A549 (cell line): ENCODE data around the gene CDC42. TPM values are rescaled to one million over a fixed set of nuclear protein-coding genes. Genes with fewer than 3 reads are reported as not detected.
A peak's percentile ranks its signal among the peaks of the same experiment; 100 is the strongest.

ENCODE experiments used
- ATAC-seq, 2 experiments: fragments of 200-7000 bp in 1 of 2; fragments of >200 bp in 1 of 2; cut with Nextera tagmentation in 1 of 2; cut with Tn5 transposase in 1 of 2; 3 replicates each; pipeline versions ENCODE4 v1.8.0 to v1.9.1; 2018 to 2020; ENCODE audit warnings: mild to moderate bottlenecking in 1 of 2, moderate library complexity in 1 of 2
- CTCF ChIA-PET: fragments of 300-600 bp; sonication (Branson Sonifier 250); formaldehyde crosslinking; extraction: SDS; loops from one replicate; lab custom pipeline; 2021; ENCODE audit warnings: antibody characterized with exemption, inconsistent platforms; lab: Yijun Ruan, JAX
- POLR2A ChIA-PET: fragments of 350-600 bp; formaldehyde crosslinking; extraction: SDS; loops from one replicate; lab custom pipeline; 2021; ENCODE audit warnings: antibody characterized with exemption, inconsistent platforms; lab: Yijun Ruan, JAX
- DNase-seq, 2 experiments: peaks; one replicate each; pipeline versions ENCODE4 v3.0.0 to v3.0.0-alpha.2; 2011 to 2016; ENCODE audit warnings: low read depth in 1 of 2, low spot score in 1 of 2
- FAIRE-seq: peaks from 2 replicates; lab custom pipeline; 2011; peaks lifted over from hg19 to GRCh38; lab: Jason Lieb, UNC
- H3K27ac ChIP-seq, 2 experiments: fragments of >200 bp; sonication (Bioruptor Twin); formaldehyde crosslinking; 3 replicates each; pipeline ENCODE4 v1.5.1; 2016 to 2017
- H3K4me1 ChIP-seq: fragments of >200 bp; sonication (Bioruptor Twin); formaldehyde crosslinking; 3 replicates; pipeline ENCODE4 v1.6.1; 2016
- H3K4me2 ChIP-seq: fragments of >200 bp; sonication (Bioruptor Twin); formaldehyde crosslinking; 3 replicates; pipeline ENCODE4 v1.6.1; 2016
- H3K4me3 ChIP-seq: fragments of >200 bp; sonication (Bioruptor Twin); formaldehyde crosslinking; 3 replicates; pipeline ENCODE4 v1.5.1; 2016
- H3K9me3 ChIP-seq: fragments of >200 bp; sonication (Bioruptor Twin); formaldehyde crosslinking; 3 replicates; pipeline ENCODE4 v1.6.1; 2016
- CBX2 ChIP-seq: fragments of 200-600 bp; sonication (generic); IDR thresholded peaks from 2 replicates; pipeline ENCODE4 v1.6.1; 2016; ENCODE audit warnings: low read depth, mild to moderate bottlenecking, borderline replicate concordance
- CBX8 ChIP-seq: fragments of 200-600 bp; sonication (generic); IDR thresholded peaks from 2 replicates; pipeline ENCODE4 v1.6.1; 2016
- CHD2 ChIP-seq: fragments of 150-350 bp; IDR thresholded peaks from 2 replicates; pipeline ENCODE4 v1.6.1; 2014; ENCODE audit warnings: low read length; ENCODE audit not compliant: partially characterized antibody
- EP300 ChIP-seq, 2 experiments: fragments of >200 bp; sonication (Bioruptor Twin); formaldehyde crosslinking; IDR thresholded peaks; 2 replicates in 1 of 2; 3 replicates in 1 of 2; pipeline ENCODE4 v1.6.1; 2016 to 2017
- GATA3 ChIP-seq: IDR thresholded peaks from 2 replicates; pipeline ENCODE4 v1.6.1; 2012; ENCODE audit warnings: borderline replicate concordance
- HDAC2 ChIP-seq: fragments of 200-600 bp; sonication (generic); IDR thresholded peaks from 2 replicates; pipeline ENCODE4 v1.6.1; 2016
- MYC ChIP-seq: IDR thresholded peaks from 2 replicates; pipeline ENCODE4 v1.6.1; 2012; ENCODE audit warnings: mild to moderate bottlenecking, inconsistent platforms, low read length, improper control_type of control experiment, borderline replicate concordance
- NFE2L2 ChIP-seq: fragments of 150-350 bp; conservative IDR thresholded peaks from 2 replicates; pipeline ENCODE4 v1.6.1; 2014; ENCODE audit warnings: low read length
- NPAS2 ChIP-seq: fragments of 250-450 bp; sonication (Bioruptor Pico); IDR thresholded peaks from 2 replicates; pipeline ENCODE4 v1.8.0; 2022; ENCODE audit warnings: mild to moderate bottlenecking, moderate library complexity, borderline replicate concordance
- POLR2AphosphoS2 ChIP-seq: conservative IDR thresholded peaks from 2 replicates; pipeline ENCODE4 v1.6.1; 2012; ENCODE audit warnings: low read length, improper control_type of control experiment, inconsistent platforms
- ZFP36 ChIP-seq: fragments of 450-650 bp; IDR thresholded peaks from 2 replicates; pipeline ENCODE4 v1.6.1; 2014; ENCODE audit warnings: borderline replicate concordance; ENCODE audit not compliant: partially characterized antibody
- WGBS: methylation state at CpG from one replicate; pipeline ENCODE4 v1.1.6; 2017; ENCODE audit errors: missing lambda C conversion rate; 5-methylcytosine and 5-hydroxymethylcytosine counted together
- polyA plus RNA-seq, 4 experiments: library from polyadenylated mRNA; depleted of rRNA in 3 of 4; stranded (reverse); fragments of >200 nt; fragmentation: RNase III in 1 of 4; extraction: RNeasy Plus Mini Kit Qiagen cat#74134 plus additional on column Dnase treatment in 1 of 4; gene quantifications; 2 replicates in 3 of 4; 3 replicates in 1 of 4; pipeline ENCODE4 v1.2.3, GENCODE V29; 2011 to 2017
- TF ChIP-seq, protein P1 (sequence below): fragments of >200 bp; sonication (Bioruptor Twin); formaldehyde crosslinking; IDR thresholded peaks from 2 replicates; pipeline ENCODE4 v1.6.1; 2016
- TF ChIP-seq, protein P2 (sequence below): fragments of 250-450 bp; sonication (Bioruptor Pico); IDR thresholded peaks from 2 replicates; pipeline ENCODE4 v1.5.0; 2020; ENCODE audit warnings: low read depth, mild to moderate bottlenecking, moderate library complexity
- TF ChIP-seq, protein P3 (sequence below): fragments of 250-450 bp; sonication (Bioruptor Pico); IDR thresholded peaks from 2 replicates; pipeline ENCODE4 v1.5.0; 2021; ENCODE audit warnings: mild to moderate bottlenecking, moderate library complexity, borderline replicate concordance
- TF ChIP-seq, protein P4 (sequence below): fragments of >200 bp; sonication (Bioruptor Twin); formaldehyde crosslinking; IDR thresholded peaks from 3 replicates; pipeline ENCODE4 v1.5.1; 2016

CDC42 gene
- polyA plus RNA-seq, 2 of the 4 experiments (the other 2 are of a cell fraction): 155 to 212 TPM

DNA sequence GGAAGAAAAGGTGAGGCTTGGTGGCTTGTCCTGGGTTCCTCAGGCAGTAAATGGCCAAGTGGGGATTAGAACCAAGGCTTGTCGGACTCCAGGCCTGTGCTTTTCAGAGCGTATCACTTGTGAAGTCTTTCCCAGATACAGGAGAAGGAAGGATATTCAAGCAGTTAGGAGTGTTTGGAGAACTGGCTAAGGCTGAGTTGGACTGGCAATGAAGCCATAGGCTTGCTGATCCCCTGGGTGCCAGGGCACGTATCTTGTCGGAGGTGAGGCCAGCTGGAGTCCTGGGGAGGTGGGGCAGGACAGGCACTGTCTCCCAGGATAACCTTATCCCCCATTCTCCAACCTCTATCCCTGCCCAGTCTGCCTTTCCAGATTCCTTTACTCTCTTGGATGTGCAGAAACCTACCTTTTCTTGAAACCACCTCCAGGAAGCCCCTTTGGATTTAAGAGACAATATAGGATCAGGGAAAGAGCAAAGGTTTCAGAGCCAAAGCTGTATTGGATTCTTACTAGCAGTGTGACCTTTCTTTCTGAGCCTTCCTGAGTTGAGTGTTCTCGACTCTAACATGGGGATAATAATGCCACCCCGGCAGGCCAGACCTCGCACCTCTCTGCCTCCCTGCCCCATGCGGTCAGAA lies 72.2 kb downstream of the CDC42 start:
- ChIA-PET POLR2A (no interaction called here), CTCF (interaction anchor here (0.8 to 1.6 kb wide), 3 partner anchors 26 to 295 kb away, joined by 3 to 5 read pairs (median 3); no protein-coding TSS in a partner anchor)
- H3K4me3 ChIP-seq: no peak overlapping the region
- no peaks in the 10 kb centered on the region for H3K4me1 ChIP-seq
- H3K9me3 ChIP-seq: no peaks in the 10 kb centered on the region
- DNase-seq: no peak
- no peak for TF ChIP-seq NFE2L2
- no peak for TF ChIP-seq POLR2AphosphoS2
- no peak for TF ChIP-seq NPAS2 (CRISPR knock-in tag)
- TF ChIP-seq EP300 (IDR thresholded peaks at IDR 0.05): no peak
- no peak for TF ChIP-seq CHD2
- TF ChIP-seq ZFP36: peak; percentile 71
- no peak for FAIRE-seq
- ATAC-seq: no peak
- no peak overlapping the region for H3K27ac ChIP-seq
- 96% methylated on average over 8 of the region's 8 CpGs for WGBS
- no peak overlapping the region for H3K4me2 ChIP-seq

GRCh38 chr1:22126531-22126930 lies 74.0 kb downstream of the CDC42 start:
- ChIA-PET CTCF (interaction anchor here (0.8 to 3.3 kb wide), 2 partner anchors 15 to 289 kb away, joined by 3 to 15 read pairs; no protein-coding TSS in a partner anchor), POLR2A (no interaction called here)
- Histone ChIP-seq H3K27ac (no peak overlapping the region), H3K9me3 (no peaks in the 10 kb centered on the region), H3K4me3 (no peak overlapping the region), H3K4me2 (no peak overlapping the region), H3K4me1 (no peaks in the 10 kb centered on the region; the same call in 2 of the 3 replicates)
- DNase-seq: no peak
- no peak for FAIRE-seq
- TF ChIP-seq, protein P1, sequence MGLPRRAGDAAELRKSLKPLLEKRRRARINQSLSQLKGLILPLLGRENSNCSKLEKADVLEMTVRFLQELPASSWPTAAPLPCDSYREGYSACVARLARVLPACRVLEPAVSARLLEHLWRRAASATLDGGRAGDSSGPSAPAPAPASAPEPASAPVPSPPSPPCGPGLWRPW: no peak
- TF ChIP-seq, protein P2, sequence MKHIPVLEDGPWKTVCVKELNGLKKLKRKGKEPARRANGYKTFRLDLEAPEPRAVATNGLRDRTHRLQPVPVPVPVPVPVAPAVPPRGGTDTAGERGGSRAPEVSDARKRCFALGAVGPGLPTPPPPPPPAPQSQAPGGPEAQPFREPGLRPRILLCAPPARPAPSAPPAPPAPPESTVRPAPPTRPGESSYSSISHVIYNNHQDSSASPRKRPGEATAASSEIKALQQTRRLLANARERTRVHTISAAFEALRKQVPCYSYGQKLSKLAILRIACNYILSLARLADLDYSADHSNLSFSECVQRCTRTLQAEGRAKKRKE (CRISPR knock-in tag): no peak
- TF ChIP-seq, protein P3, sequence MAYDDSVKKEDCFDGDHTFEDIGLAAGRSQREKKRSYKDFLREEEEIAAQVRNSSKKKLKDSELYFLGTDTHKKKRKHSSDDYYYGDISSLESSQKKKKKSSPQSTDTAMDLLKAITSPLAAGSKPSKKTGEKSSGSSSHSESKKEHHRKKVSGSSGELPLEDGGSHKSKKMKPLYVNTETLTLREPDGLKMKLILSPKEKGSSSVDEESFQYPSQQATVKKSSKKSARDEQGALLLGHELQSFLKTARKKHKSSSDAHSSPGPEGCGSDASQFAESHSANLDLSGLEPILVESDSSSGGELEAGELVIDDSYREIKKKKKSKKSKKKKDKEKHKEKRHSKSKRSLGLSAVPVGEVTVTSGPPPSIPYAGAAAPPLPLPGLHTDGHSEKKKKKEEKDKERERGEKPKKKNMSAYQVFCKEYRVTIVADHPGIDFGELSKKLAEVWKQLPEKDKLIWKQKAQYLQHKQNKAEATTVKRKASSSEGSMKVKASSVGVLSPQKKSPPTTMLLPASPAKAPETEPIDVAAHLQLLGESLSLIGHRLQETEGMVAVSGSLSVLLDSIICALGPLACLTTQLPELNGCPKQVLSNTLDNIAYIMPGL (CRISPR knock-in tag): no peak
- TF ChIP-seq CBX8: no peak
- TF ChIP-seq, protein P4, sequence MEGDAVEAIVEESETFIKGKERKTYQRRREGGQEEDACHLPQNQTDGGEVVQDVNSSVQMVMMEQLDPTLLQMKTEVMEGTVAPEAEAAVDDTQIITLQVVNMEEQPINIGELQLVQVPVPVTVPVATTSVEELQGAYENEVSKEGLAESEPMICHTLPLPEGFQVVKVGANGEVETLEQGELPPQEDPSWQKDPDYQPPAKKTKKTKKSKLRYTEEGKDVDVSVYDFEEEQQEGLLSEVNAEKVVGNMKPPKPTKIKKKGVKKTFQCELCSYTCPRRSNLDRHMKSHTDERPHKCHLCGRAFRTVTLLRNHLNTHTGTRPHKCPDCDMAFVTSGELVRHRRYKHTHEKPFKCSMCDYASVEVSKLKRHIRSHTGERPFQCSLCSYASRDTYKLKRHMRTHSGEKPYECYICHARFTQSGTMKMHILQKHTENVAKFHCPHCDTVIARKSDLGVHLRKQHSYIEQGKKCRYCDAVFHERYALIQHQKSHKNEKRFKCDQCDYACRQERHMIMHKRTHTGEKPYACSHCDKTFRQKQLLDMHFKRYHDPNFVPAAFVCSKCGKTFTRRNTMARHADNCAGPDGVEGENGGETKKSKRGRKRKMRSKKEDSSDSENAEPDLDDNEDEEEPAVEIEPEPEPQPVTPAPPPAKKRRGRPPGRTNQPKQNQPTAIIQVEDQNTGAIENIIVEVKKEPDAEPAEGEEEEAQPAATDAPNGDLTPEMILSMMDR: no peak
- no peak for TF ChIP-seq HDAC2
- no peak for TF ChIP-seq GATA3
- TF ChIP-seq, all 56 proteins: peak for 0
- ATAC-seq: no peak
- 92% methylated on average over 8 of the region's 12 CpGs for WGBS

DNA sequence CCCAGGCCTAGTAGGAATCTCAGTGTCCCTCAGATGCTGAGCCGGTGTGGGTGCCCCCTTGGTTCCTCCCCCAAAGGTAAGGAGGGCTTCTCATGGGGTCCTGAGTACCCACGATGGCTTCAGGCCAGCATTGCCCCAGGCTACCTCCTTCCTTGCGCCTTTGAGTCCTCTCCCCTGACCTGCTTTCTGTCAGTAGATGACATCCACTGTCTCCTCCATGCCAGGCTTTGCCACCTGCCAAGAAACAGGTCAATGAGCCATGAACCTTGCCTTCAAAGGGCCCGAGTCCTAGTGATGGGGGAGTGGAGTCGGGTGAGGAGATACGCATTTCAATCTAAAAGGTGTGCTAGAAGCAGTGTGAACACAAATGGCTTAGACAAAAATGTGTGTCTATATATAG lies 74.7 kb downstream of the CDC42 start:
- Histone ChIP-seq H3K9me3 (no peaks in the 10 kb centered on the region), H3K4me1 (peaks cover 7% of the 10 kb centered on the region), H3K27ac (no peak overlapping the region)
- ChIA-PET CTCF (interaction anchor here (3.3 kb wide), 1 partner anchor 289 kb away, joined by 15 read pairs; no protein-coding TSS in a partner anchor), POLR2A (no interaction called here)
- DNase-seq (no peak), ATAC-seq (no peak), FAIRE-seq (no peak)
- 77% methylated on average over 5 of the region's 6 CpGs for WGBS
- no peak for TF ChIP-seq CBX2
- TF ChIP-seq CHD2: no peak
- TF ChIP-seq MYC: no peak
- TF ChIP-seq, all 56 proteins: peak for 0
- H3K4me3 ChIP-seq: no peak overlapping the region
- no peak overlapping the region for H3K4me2 ChIP-seq
